Stimulated activated CD8-positive, alpha-beta memory T cell treated with anti-CD3 and anti-CD28 coated beads, Interleukin-7, amount 100 ng/mL, for 48 hours (primary cell): ENCODE results near the gene PIAS4.

Experiments used
- DNase-seq, 2 donors: peaks; one replicate each; pipeline ENCODE4 v3.0.0-alpha.2; 2020; ENCODE audit warnings: low read depth in 1 of 2; ENCODE audit errors: extremely low read depth in 1 of 2

PIAS4 gene

DNA sequence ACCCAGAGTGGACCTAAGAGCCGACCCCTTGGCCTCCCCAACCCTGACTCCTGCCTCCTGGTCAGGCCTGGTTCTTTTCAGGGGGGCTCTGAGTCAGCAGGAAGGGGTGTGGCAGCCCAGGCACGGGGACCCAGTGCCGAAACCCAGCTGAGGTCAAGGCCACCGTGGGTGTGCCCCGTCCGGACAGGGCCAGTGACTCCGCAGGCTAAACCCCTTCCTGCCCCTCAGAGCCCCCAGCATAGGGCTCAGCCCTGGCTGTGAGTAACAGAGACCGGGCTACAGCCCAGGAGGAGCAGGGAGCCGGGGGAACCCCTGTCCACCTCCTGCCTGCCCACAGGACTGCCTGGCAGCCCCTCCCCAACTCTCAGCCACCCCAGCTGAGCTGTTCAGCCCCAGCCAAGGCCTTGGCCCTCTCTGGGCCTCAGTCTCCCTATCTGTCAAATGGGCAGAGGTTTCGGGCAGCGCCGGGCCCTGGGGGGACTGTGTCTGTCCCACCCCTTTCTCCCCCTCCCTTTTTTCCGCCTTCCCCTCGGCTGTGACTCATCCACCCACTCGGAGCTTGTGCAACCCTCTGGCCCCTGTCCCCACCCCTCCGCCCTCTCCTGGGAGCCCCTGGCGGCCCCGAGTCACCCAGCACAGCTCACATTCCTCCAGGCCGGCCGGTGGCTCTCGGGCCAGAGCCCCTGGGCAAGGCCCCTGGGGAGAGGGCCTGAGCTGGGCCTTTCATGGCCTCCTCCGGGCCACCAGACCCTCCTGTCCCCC lies 50.6 kb downstream of the PIAS4 start:
- no peak for DNase-seq

DNA sequence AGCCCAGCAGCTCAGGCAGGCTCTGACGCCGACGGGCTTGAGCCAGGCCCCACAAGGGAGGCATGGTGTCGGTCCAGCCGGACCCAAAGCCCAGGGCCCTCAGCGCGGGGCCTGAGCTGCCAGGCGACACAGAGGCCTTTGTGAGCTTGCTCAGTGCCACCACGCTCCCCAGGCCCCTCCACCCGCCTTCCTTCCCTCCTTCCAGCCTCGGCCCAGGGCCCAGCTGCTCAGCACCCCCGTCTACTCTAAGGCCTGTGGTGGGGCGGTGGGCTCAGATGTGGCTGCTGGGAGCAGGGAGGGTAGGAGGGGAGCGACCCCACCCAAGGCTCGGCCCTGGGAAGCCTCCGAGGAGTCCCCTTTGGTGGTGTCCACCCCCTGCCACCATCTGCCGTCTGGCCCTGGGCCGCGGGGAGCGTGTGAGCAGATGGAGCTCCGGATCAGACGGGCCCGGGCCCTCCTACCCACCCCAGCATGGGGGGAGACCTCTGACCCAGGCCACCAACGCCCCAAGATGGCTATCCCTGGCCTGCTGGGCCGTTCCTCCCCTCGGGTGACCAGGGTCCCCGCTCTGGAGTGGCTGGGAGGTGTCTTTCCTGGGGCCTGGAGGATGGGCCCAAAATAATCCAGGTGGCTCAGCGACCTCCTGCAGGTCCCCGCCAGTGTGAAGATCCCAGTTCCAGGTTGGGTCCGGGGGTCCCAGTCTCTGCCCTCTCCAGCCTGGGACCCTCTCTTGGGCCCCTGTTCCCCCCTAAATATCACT lies 51.3 kb downstream of the PIAS4 start:
- no peak for DNase-seq

- DNase-seq, result no peak
These were observed 51.9 kb downstream of the PIAS4 start for GRCh38 chr19:4059453-4059871.

- DNase-seq, result no peak
These were observed 52.5 kb downstream of the PIAS4 start for GRCh38 chr19:4059891-4060620.

DNA sequence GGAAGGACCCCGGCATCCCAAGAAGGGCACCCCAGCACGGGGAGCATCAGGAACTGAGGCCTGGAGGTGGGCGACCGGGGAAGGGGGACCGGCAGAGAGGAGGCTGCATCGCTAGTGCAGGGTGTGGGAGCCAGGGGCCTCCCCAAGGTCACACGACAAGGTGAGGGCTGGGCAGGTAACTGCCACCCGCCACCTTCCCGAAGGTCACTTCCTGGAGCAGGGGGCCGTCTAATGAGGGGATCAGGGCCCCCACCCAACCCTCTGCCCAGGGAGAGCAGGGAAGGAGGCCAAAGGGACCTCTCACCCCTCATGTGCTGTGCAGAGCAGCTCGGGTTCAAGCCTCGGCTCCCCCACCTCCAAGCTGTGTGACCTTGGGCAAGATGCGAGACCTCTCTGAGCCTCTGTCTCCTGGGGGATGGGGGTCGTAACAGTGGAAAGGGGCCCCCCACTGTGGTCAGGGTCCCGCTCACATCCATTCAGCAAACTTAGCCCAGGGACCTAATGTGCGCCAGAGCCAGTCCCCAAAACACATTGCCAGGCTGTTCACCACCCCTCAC lies 53.2 kb downstream of the PIAS4 start:
- no peak for DNase-seq

- no peak for DNase-seq
These were observed 53.7 kb downstream of the PIAS4 start for GRCh38 chr19:4061178-4061682.

- no peak for DNase-seq
These were observed 54.3 kb downstream of the PIAS4 start for GRCh38 chr19:4061683-4062418.

DNA sequence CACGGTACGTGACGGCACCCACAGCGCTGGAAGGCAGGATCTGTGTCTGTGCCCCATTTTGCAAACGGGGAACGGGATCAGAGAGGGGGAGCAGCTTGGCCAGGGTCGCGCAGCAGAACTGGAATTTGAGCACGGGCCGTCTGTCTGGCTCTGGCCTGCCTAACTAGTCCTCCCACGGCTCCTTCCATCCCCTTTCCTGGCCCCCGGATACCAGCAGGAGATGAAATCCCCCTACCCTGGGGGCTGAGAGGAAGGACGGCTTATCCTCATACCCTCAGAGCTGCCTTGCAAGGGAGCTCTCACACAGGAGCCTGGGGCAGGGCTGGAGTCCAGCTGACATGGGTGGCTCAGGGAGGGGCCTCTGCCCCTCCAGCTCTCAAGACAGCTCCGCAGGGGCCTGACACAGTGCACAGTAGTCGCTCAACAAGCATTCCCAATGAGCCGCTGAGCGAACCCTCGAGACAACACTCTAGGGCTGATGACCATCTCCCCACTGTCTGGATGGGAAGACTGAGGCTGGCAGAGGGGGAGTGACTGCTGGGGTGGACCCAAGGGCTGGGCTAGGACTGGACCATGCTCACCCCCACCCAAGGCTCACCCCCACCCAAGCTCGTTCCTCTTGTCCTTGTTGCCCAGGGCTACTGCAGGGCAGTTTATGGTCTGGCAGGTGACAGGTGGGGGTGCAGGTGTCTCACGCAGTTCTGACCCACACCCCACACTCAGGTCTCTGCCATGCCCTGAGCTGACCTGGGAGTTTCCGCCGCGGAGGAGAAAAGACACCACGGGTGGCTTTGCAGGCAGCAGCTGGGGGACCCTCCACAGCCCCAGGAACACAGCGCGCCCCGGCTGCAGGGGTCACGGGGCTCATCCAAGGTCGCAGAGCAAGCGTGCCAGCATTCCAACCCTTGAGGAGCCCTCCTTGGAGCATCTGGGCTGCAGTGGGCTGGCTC lies 55.2 kb downstream of the PIAS4 start:
- DNase-seq, result no peak

GRCh38 chr19:4063369-4064148 lies 56.0 kb downstream of the PIAS4 start:
- DNase-seq, result no peak

GRCh38 chr19:4064149-4064495 lies 56.6 kb downstream of the PIAS4 start:
- no peak for DNase-seq

- no peak for DNase-seq
These were observed 57.1 kb downstream of the PIAS4 start for GRCh38 chr19:4064496-4065260.

- DNase-seq, result peak; percentile 92 to 97
These were observed 58.1 kb downstream of the PIAS4 start for GRCh38 chr19:4065430-4066175.

DNA sequence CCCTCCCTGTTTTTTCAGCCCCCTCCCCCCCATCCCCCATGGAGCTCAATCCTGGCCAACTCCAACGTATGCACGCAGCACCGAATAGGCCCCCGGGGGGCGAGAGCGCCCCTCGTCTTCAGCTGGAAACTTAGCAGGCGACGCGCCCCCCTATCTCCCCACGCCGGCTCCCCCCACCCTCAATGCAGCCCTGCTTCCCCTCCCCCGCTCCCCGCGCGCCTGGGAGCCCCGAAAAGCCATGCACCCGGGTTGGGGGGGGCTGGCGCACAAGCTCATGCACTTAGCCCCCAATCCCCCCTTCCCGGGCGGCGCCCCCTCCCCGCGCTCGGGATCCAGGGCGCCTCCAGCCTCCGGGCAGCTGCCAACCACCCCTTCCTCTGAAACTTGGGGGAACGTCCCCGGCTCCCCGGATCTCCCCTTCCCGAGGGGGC lies 58.7 kb downstream of the PIAS4 start:
- DNase-seq, result no peak

- no peak for DNase-seq
These were observed 59.3 kb downstream of the PIAS4 start, which contains the start of gene ZBTB7A for GRCh38 chr19:4066682-4067395. TSS of gene ZBTB7A (minus strand) at chr19:4066899. CDS start at chr19:4055232, 11,667 bp downstream.

- DNase-seq, result no peak
These were observed 60.0 kb downstream of the PIAS4 start for GRCh38 chr19:4067396-4068046.
